HG02884 (cell line): ENCODE data around the gene VGF.
"Not testable (repeated sequence)": the region's sequence is repeated elsewhere in the genome, so short reads cannot be mapped to it uniquely, and the experiment has no call there.

ENCODE experiments used
- ATAC-seq: cut with Tn5 transposase; IDR thresholded peaks from one replicate; pipeline ENCODE4 v1.9.1; 2021; ENCODE audit warnings: mild to moderate bottlenecking, moderate library complexity; ENCODE audit not compliant: unreplicated experiment

Gene VGF

GRCh38 chr7:101120315-101120714, 45.1 kb downstream of the VGF start:
- no peak for ATAC-seq

- no peak for ATAC-seq
These were observed 45.5 kb downstream of the VGF start for GRCh38 chr7:101119876-101120275.

GRCh38 chr7:101118856-101119255, 46.5 kb downstream of the VGF start:
- no peak for ATAC-seq

DNA sequence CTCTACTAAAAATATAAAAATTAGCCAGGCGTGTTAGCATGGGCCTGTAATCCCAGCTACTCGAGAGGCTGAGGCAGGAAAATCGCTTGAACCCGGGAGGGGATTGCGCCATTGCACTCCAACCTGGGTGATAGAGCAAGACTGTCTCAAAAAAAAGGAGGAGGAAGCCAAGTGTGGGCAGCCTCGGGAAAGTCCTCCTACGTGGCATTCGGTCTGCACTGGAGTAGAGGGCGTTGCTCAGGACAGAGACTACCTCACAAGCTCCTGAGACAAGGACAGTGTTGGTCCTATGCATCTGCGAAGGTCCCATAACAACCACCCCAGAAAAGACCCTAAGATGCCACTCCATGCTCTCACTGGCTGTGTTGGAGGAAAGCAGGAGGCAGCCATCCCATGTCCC, 48.5 kb downstream of the VGF start:
- no peak for ATAC-seq

DNA sequence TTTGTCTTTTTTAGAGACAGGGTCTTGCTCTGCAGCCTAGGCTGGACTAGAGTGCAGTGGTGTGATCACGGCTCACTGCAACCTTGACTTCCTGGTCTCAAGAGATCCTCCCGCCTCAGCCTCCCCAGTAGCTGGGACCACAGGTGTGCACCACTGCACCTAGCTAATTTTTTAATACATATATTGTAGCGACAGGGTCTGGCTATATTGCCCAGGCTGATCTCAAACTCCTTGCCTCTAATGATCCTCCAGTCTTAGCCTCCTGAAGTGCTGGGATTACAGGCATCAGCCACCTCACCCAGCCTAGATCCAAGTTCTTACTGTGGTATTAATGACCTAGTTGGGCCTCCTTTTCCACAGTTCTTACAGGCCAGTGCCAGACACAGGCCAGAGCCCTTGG, 50.2 kb downstream of the VGF start:
- ATAC-seq: no peak

- ATAC-seq: no peak
These were observed 50.9 kb downstream of the VGF start for GRCh38 chr7:101114492-101114891.

DNA sequence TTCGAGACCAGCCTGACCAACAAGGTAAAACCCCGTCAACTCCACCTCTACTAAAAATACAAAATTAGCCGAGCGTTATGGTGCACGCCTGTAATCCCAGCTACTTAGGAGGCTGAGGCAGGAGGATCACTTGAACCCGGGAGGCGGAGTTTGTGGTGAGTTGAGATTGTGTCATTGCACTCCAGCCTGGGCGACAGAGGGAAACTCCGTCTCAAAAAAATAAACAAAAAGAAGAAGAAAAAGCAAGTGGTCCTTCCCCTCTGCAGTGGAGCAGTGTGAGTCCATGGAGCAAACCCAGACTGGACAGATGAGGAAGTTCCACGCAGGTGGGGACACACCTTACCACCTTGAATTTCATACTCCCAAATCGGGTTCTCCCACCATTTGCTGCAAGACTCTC, 51.5 kb downstream of the VGF start:
- no peak for ATAC-seq

DNA sequence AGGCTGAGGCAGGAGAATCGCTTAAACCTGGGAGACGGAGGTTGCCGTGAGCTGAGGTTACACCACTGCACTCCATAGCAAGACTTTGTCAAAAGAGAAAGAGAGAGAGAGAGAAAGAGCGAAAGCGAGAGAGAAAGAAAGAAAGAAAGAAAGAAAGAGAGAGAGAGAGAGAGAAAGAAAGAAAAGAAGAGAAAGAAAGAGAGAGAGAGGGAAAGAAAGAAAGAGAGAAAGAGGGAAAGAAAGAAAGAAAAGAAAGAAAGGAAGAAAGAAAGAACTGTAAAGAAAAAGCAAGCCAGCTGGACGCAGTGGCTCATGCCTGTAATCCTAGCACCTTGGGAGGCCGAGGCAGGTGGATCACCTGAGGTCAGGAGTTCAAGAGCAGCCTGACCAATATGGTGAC, 52.2 kb downstream of the VGF start:
- ATAC-seq: not testable (repeated sequence)
